H9 (cell line): ENCODE results near the gene LMX1B. TPM values are rescaled to one million over a fixed set of nuclear protein-coding genes. Genes with fewer than 3 reads are reported as not detected.

Experiments
- DNase-seq: peaks from one replicate; pipeline ENCODE4 v3.0.0-alpha.2; 2017
- H2AFZ ChIP-seq: one replicate; pipeline ENCODE4 v1.6.1; 2013; ENCODE audit warnings: mild to moderate bottlenecking, low read length, control low read depth, moderate library complexity
- H2AK5ac ChIP-seq: 2 replicates; pipeline ENCODE4 v1.6.1; 2013; ENCODE audit warnings: low read length, control low read depth, mixed read lengths; ENCODE audit not compliant: insufficient read length
- H2BK120ac ChIP-seq: one replicate; pipeline ENCODE4 v1.6.1; 2013; ENCODE audit warnings: low read depth, mild to moderate bottlenecking, low read length, control low read depth, inconsistent platforms; ENCODE audit not compliant: poor library complexity, severe bottlenecking
- H2BK12ac ChIP-seq: 2 replicates; pipeline ENCODE4 v1.6.1; 2013; ENCODE audit warnings: low read length, control low read depth, mixed read lengths, low read depth; ENCODE audit not compliant: insufficient read length
- H2BK15ac ChIP-seq: 2 replicates; pipeline ENCODE4 v1.6.1; 2013; ENCODE audit warnings: low read depth, low read length, control low read depth
- H2BK20ac ChIP-seq: one replicate; pipeline ENCODE4 v1.6.1; 2013; ENCODE audit warnings: low read depth, mild to moderate bottlenecking, low read length, control low read depth, inconsistent platforms; ENCODE audit not compliant: poor library complexity, severe bottlenecking
- H2BK5ac ChIP-seq: 2 replicates; pipeline ENCODE4 v1.6.1; 2013; ENCODE audit warnings: low read length, control low read depth, mixed read lengths; ENCODE audit not compliant: insufficient read length
- H3K14ac ChIP-seq: 2 replicates; pipeline ENCODE4 v1.6.1; 2013; ENCODE audit warnings: low read length, control low read depth; ENCODE audit not compliant: insufficient read depth
- H3K18ac ChIP-seq: 2 replicates; pipeline ENCODE4 v1.6.1; 2013; ENCODE audit warnings: low read depth, mild to moderate bottlenecking, mixed read lengths, low read length, control low read depth; ENCODE audit not compliant: insufficient read length
- H3K23ac ChIP-seq: 2 replicates; pipeline ENCODE4 v1.6.1; 2013; ENCODE audit warnings: low read length, control low read depth, mixed read lengths, low read depth; ENCODE audit not compliant: insufficient read length
- H3K23me2 ChIP-seq: 2 replicates; pipeline ENCODE4 v1.6.1; 2013; ENCODE audit warnings: low read depth, mild to moderate bottlenecking, mixed read lengths, low read length, control low read depth; ENCODE audit not compliant: insufficient read length, poor library complexity, severe bottlenecking
- H3K27ac ChIP-seq: 2 replicates; pipeline ENCODE4 v1.5.1; 2013; ENCODE audit warnings: low read length, control low read depth, mixed read lengths, low read depth; ENCODE audit not compliant: insufficient read length
- H3K27me3 ChIP-seq: 2 replicates; pipeline ENCODE4 v1.6.1; 2013; ENCODE audit warnings: low read length, control low read depth, inconsistent platforms; ENCODE audit not compliant: insufficient read depth
- H3K4ac ChIP-seq: 2 replicates; pipeline ENCODE4 v1.6.1; 2013; ENCODE audit warnings: low read depth, mild to moderate bottlenecking, control low read depth, inconsistent platforms, low read length, moderate library complexity
- H3K4me1 ChIP-seq: 2 replicates; pipeline ENCODE4 v1.6.1; 2013; ENCODE audit warnings: low read length, control low read depth, inconsistent platforms; ENCODE audit not compliant: insufficient read depth
- H3K4me2 ChIP-seq: 2 replicates; pipeline ENCODE4 v1.6.1; 2013; ENCODE audit warnings: low read length, control low read depth, mixed read lengths; ENCODE audit not compliant: insufficient read length, insufficient read depth
- H3K56ac ChIP-seq: 2 replicates; pipeline ENCODE4 v1.6.1; 2013; ENCODE audit warnings: low read depth, mild to moderate bottlenecking, mixed read lengths, low read length, control low read depth; ENCODE audit not compliant: insufficient read length
- H3K79me1 ChIP-seq: 2 replicates; pipeline ENCODE4 v1.6.1; 2013; ENCODE audit warnings: low read depth, mild to moderate bottlenecking, moderate library complexity, low read length, control low read depth, inconsistent platforms; ENCODE audit not compliant: insufficient read depth, poor library complexity, severe bottlenecking
- H3K79me2 ChIP-seq: 2 replicates; pipeline ENCODE4 v1.6.1; 2013; ENCODE audit warnings: low read length, control low read depth, inconsistent platforms; ENCODE audit not compliant: insufficient read depth
- H3K9ac ChIP-seq: 2 replicates; pipeline ENCODE4 v1.6.1; 2013; ENCODE audit warnings: low read length, control low read depth, mixed read lengths; ENCODE audit not compliant: insufficient read length; ENCODE audit errors: extremely low read depth
- H3K9me3 ChIP-seq: one replicate; pipeline ENCODE4 v1.6.1; 2013; ENCODE audit warnings: low read depth, low read length, inconsistent platforms; ENCODE audit not compliant: control insufficient read depth
- H3T11ph ChIP-seq: one replicate; pipeline ENCODE4 v1.6.1; 2013; ENCODE audit warnings: mild to moderate bottlenecking, low read length, control low read depth, inconsistent platforms
- H4K20me1 ChIP-seq: one replicate; pipeline ENCODE4 v1.6.1; 2013; ENCODE audit not compliant: control insufficient read depth, insufficient read length, insufficient read depth
- H4K5ac ChIP-seq: 2 replicates; pipeline ENCODE4 v1.6.1; 2013; ENCODE audit warnings: low read depth, mild to moderate bottlenecking, mixed read lengths, low read length, control low read depth; ENCODE audit not compliant: insufficient read length
- H4K8ac ChIP-seq: replicated peaks from 2 replicates; pipeline ENCODE4 v1.6.1; 2013; ENCODE audit warnings: low read length, control low read depth, mixed read lengths, low read depth; ENCODE audit not compliant: insufficient read length
- H4K91ac ChIP-seq: 2 replicates; pipeline ENCODE4 v1.6.1; 2013; ENCODE audit warnings: low read depth, mild to moderate bottlenecking, moderate library complexity, mixed read lengths, low read length, control low read depth; ENCODE audit not compliant: insufficient read length
- H3K27ac Mint-ChIP-seq, 3 experiments: 2 replicates in 2 of 3; 3 replicates in 1 of 3; pipeline ENCODE4 v1.8.0; 2020 to 2021; ENCODE audit warnings: mixed read lengths in 3 of 3, mild to moderate bottlenecking in 1 of 3, moderate library complexity in 1 of 3
- H3K27me3 Mint-ChIP-seq: 2 replicates; pipeline ENCODE4 v1.8.0; 2021; ENCODE audit warnings: low read depth, mild to moderate bottlenecking, moderate library complexity, mixed read lengths
- H3K36me3 Mint-ChIP-seq, 3 experiments: 2 replicates in 2 of 3; 3 replicates in 1 of 3; pipeline ENCODE4 v1.8.0; 2020 to 2021; ENCODE audit warnings: low read depth in 3 of 3, mixed read lengths in 3 of 3; ENCODE audit not compliant: insufficient read depth in 1 of 3
- H3K4me1 Mint-ChIP-seq, 2 experiments: 2 replicates each; pipeline ENCODE4 v1.8.0; 2020; ENCODE audit warnings: mixed read lengths in 2 of 2
- H3K4me3 Mint-ChIP-seq, 2 experiments: 2 replicates in 1 of 2; 3 replicates in 1 of 2; pipeline ENCODE4 v1.8.0; 2020 to 2021; ENCODE audit warnings: mild to moderate bottlenecking in 2 of 2, mixed read lengths in 2 of 2, moderate library complexity in 1 of 2
- H3K9me3 Mint-ChIP-seq, 2 experiments: 2 replicates in 1 of 2; 3 replicates in 1 of 2; pipeline ENCODE4 v1.8.0; 2020; ENCODE audit warnings: mild to moderate bottlenecking in 2 of 2, mixed read lengths in 2 of 2, moderate library complexity in 1 of 2
- WGBS: extraction: QIAGEN DNeasy Blood & Tissue Kit; methylation state at CpG from one replicate; pipeline ENCODE4 v1.1.7; 2013; ENCODE audit warnings: missing lambda C conversion rate, low lambda C conversion rate, mixed read lengths; ENCODE audit not compliant: insufficient read length; ENCODE audit errors: extremely low coverage; 5-methylcytosine and 5-hydroxymethylcytosine counted together
- total RNA-seq: library from RNA; stranded (reverse); gene quantifications from 2 replicates; pipeline ENCODE4 v1.2.1, GENCODE V29; 2021
- TF ChIP-seq, protein P1 (sequence below): fragments of 200-600 bp; sonication (generic); conservative IDR thresholded peaks from 3 replicates; pipeline ENCODE4 v1.8.0; 2021; ENCODE audit warnings: antibody characterized with exemption, mild to moderate bottlenecking

Gene LMX1B
- total RNA-seq, 1 experiment from 2014 or later, result 0.85 TPM

DNA sequence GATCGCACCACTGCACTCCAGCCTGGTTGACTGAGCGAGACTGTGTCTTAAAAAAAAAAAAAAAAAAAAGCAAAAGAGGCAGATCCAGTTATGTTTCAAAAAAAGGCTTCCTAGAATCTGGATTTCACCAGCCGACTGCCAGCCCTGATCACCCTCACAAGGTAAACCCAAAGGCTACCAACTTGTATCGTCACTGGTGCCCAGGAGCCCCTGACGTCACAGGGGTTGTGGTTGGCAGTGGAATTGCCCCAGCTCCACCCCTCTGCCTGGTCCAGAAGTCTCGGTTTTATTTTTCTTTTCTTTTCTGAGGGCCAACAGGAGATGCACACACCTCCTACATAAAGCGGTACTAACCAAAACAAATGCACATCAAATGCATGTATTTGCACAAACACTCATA lies 6.0 kb upstream of the LMX1B start:
- no peak overlapping the region for H3K27ac Mint-ChIP-seq

More for the DNA sequence above, 6.0 kb upstream of the LMX1B start:
- Histone ChIP-seq H3K79me2 (no peaks in the 10 kb centered on the region), H3K14ac (no peak overlapping the region), H2AFZ (no peak overlapping the region), H3K27ac (no peak overlapping the region), H2BK5ac (no peak overlapping the region), H2BK20ac (no peak overlapping the region), H3K79me1 (no peaks in the 10 kb centered on the region), H3K23me2 (peaks cover 13% of the 10 kb centered on the region), H3K4me1 (no peaks in the 10 kb centered on the region), H3K4ac (no peak overlapping the region), H3K56ac (no peak overlapping the region), H2AK5ac (no peak overlapping the region), H2BK12ac (no peak overlapping the region), H3K27me3 (peaks cover 41% of the 10 kb centered on the region), H4K20me1 (peaks cover 2% of the 10 kb centered on the region), H2BK120ac (no peak overlapping the region), H3K18ac (no peak overlapping the region), H3K4me2 (no peak overlapping the region), H3T11ph (no peak overlapping the region), H4K91ac (no peak overlapping the region), H3K9ac (no peak overlapping the region), H4K5ac (no peak overlapping the region), H4K8ac (no peak overlapping the region), H3K9me3 (no peaks in the 10 kb centered on the region), H3K23ac (no peak overlapping the region), H2BK15ac (no peak overlapping the region)
- H3K36me3 Mint-ChIP-seq, result no peaks in the 10 kb centered on the region; a peak in 1 of 7 replicates
- TF ChIP-seq, protein P1, sequence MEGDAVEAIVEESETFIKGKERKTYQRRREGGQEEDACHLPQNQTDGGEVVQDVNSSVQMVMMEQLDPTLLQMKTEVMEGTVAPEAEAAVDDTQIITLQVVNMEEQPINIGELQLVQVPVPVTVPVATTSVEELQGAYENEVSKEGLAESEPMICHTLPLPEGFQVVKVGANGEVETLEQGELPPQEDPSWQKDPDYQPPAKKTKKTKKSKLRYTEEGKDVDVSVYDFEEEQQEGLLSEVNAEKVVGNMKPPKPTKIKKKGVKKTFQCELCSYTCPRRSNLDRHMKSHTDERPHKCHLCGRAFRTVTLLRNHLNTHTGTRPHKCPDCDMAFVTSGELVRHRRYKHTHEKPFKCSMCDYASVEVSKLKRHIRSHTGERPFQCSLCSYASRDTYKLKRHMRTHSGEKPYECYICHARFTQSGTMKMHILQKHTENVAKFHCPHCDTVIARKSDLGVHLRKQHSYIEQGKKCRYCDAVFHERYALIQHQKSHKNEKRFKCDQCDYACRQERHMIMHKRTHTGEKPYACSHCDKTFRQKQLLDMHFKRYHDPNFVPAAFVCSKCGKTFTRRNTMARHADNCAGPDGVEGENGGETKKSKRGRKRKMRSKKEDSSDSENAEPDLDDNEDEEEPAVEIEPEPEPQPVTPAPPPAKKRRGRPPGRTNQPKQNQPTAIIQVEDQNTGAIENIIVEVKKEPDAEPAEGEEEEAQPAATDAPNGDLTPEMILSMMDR, result no peak
- no peak for DNase-seq
- peaks cover 13 to 23% of the 10 kb centered on the region in 2 experiments; a peak in 3 of 4 replicates for H3K4me1 Mint-ChIP-seq
- H3K27me3 Mint-ChIP-seq, result peaks cover 96% of the 10 kb centered on the region
- H3K4me3 Mint-ChIP-seq, result no peak overlapping the region
- H3K9me3 Mint-ChIP-seq, result peaks cover 0 to 4% of the 10 kb centered on the region in 2 experiments; a peak in 1 of 5 replicates
- no CpG with 5 or more reads among the region's 7 CpGs for WGBS
